Right lobe of liver (tissue), 6 donors: ENCODE data around the gene CLPSL2. TPM values are rescaled to one million over a fixed set of nuclear protein-coding genes. Genes with fewer than 3 reads are reported as not detected.

Experiments used
- ATAC-seq, 4 donors: fragments of 200-7000 bp; cut with Tn5 transposase; one replicate each; pipeline ENCODE4 v1.9.1; 2020; ENCODE audit warnings: mild to moderate bottlenecking in 4 of 4, moderate library complexity in 4 of 4
- DNase-seq, 3 donors: peaks; one replicate each; pipeline ENCODE4 v3.0.0-alpha.2; 2020
- H3K27ac ChIP-seq, 3 donors: fragments of 200-600 bp; one replicate each; pipeline ENCODE4 v1.8.0; 2022
- H3K27me3 ChIP-seq, 2 donors: fragments of 200-600 bp; one replicate each; pipeline ENCODE4 v1.8.0; 2022
- H3K36me3 ChIP-seq, 4 donors: fragments of 200-600 bp; sonication (generic) in 1 of 4; one replicate each; pipeline versions ENCODE4 v1.5.1 to v1.8.0; 2017 to 2022; ENCODE audit warnings: control low read depth in 1 of 4
- H3K4me1 ChIP-seq, 4 donors: fragments of 200-600 bp; sonication (generic) in 1 of 4; one replicate each; pipeline versions ENCODE4 v1.5.1 to v1.8.0; 2017 to 2022; ENCODE audit warnings: control low read depth in 1 of 4
- H3K4me3 ChIP-seq, 3 donors: fragments of 200-600 bp; one replicate each; pipeline ENCODE4 v1.8.0; 2022
- H3K9me3 ChIP-seq, 4 donors: fragments of 200-600 bp; sonication (generic) in 1 of 4; one replicate each; pipeline versions ENCODE4 v1.5.1 to v1.8.0; 2017 to 2022; ENCODE audit warnings: control low read depth in 1 of 4
- POLR2A ChIP-seq: fragments of 450-650 bp; IDR thresholded peaks from one replicate; pipeline ENCODE4 v1.6.1; 2017; ENCODE audit warnings: antibody characterized with exemption, mild to moderate bottlenecking
- WGBS: methylation state at CpG from one replicate; pipeline ENCODE4 v1.1.6; 2018; ENCODE audit warnings: low coverage, low lambda C conversion rate; ENCODE audit not compliant: insufficient coverage; ENCODE audit errors: missing lambda C conversion rate; 5-methylcytosine and 5-hydroxymethylcytosine counted together
- intact Hi-C, 2 donors: fragments of 100-400 bp; cut with DNase I; formaldehyde crosslinking; loops; one replicate each; pipeline versions ENCODE4 v1.11.2 to v1.14.1; 2022
- total RNA-seq, 6 experiments: library from RNA; depleted of rRNA in 2 of 6; stranded (reverse); fragments of >200 nt in 2 of 6; fragmentation: NEBNext Ultra II Directional in 3 of 6; extraction: Animal tissue kit (Norgen Biotek cat#: 25700) in 3 of 6; gene quantifications; one replicate each; pipeline versions ENCODE4 v1.1.0 to v1.2.4, GENCODE V29; 2016 to 2023
- TF ChIP-seq, protein P1 (sequence below), 4 donors: fragments of 200-600 bp in 3 of 4; fragments of 450-650 bp in 1 of 4; IDR thresholded peaks; one replicate each; pipeline versions ENCODE4 v1.5.1 to v1.8.0; 2016 to 2022; ENCODE audit warnings: antibody characterized with exemption in 4 of 4, mild to moderate bottlenecking in 2 of 4
- donor health status: DM: no; HTN: yes; CAD: no.
- donor health status: DM: no; HTN: no; CAD: no.
- donor health status: DM: no; HTN: no; CAD: no.
- donor health status: DM: no; HTN: yes; CAD: no.
- donor health status: DM: no; HTN: yes; CAD: no.

The CLPSL2 gene
- total RNA-seq, 6 experiments from 2014 or later: not detected

DNA sequence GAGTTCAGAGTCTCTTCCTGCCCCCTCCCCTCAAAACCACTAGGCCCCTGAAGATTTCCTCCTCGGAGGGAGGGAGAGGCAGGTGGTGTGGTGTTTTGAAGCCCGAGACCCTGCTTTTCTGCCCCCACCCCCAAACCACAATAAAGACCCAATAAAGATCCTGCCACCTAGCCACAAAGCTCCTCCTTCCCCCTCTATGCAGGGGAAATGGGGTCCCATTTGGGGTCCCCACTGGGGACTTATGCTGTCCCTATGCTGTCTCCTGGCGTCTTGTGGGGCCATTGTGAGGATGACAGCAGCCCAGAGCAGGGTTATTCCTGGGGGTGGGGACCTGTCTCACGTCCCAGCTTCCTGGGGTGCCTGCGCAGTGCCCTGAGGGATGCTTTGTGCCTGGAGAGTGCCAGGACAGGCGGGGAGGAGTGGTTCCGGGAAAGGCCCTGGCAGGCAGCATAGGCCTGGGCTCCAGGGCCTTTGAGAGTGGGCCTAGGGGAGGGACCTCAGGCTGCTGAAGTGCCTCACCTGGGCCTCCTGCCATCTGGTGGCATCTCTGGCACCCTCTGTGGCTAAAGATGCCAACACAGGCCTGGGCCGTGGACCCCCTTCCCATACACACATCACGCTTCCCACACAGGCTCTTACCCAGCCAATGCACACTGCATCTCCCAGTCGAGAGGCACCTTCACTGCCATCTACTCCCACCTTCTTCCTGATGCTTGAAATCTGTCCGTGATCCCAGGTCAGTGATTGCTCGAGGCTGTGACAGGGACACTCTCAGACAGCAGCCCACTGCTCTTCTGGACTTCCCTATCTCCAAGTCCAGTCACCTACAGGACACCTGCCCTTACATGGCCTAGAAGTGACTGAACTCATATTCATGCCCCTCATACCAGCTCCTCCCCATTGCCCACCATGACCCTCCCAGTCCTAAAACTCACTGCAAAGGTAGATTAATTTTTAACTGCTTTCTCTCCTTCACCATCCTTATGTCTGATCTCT lies 47.4 kb upstream of the CLPSL2 start:
- H3K4me3 ChIP-seq: peak overlapping the region in 2 of 3 donors; percentile 58 to 64

DNA sequence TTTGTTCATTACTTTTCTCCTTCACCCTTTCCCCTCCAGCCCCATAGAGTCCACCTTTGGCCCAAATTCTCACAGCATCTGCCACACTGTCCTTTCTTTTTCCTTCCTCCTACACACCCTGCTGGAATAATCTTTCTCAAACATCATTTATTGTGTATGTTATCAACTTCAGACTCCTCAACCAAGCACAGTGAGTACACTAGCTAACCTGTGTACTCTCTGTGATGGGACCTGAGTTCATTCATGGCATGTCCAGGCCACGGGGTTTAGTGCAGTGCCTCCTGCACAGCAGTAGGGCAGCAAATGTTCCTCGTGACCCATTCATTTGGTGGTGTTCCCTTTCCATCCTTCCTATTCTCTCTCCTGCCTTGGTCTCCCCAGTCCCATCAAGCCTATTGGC lies 46.7 kb upstream of the CLPSL2 start:
- H3K27me3 ChIP-seq: no peaks in the 10 kb centered on the region
- H3K9me3 ChIP-seq: no peaks in the 10 kb centered on the region
- peak overlapping the region; percentile 88 to 99 (median 98) for H3K27ac ChIP-seq
- TF ChIP-seq, protein P1, sequence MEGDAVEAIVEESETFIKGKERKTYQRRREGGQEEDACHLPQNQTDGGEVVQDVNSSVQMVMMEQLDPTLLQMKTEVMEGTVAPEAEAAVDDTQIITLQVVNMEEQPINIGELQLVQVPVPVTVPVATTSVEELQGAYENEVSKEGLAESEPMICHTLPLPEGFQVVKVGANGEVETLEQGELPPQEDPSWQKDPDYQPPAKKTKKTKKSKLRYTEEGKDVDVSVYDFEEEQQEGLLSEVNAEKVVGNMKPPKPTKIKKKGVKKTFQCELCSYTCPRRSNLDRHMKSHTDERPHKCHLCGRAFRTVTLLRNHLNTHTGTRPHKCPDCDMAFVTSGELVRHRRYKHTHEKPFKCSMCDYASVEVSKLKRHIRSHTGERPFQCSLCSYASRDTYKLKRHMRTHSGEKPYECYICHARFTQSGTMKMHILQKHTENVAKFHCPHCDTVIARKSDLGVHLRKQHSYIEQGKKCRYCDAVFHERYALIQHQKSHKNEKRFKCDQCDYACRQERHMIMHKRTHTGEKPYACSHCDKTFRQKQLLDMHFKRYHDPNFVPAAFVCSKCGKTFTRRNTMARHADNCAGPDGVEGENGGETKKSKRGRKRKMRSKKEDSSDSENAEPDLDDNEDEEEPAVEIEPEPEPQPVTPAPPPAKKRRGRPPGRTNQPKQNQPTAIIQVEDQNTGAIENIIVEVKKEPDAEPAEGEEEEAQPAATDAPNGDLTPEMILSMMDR (IDR thresholded peaks at IDR 0.05): no peak
- no peak for TF ChIP-seq POLR2A
- ATAC-seq: no peak
- peak in 2 of 3 donors; percentile 29 to 57 for DNase-seq
- H3K4me1 ChIP-seq: peaks cover 11 to 86% (median 43%) of the 10 kb centered on the region in 4 donors
- intact Hi-C loops: loop anchor here (10.0 kb wide), 2 partner anchors 145 to 165 kb away; no protein-coding TSS in a partner anchor
- H3K36me3 ChIP-seq: no peaks in the 10 kb centered on the region
- WGBS: 15% methylated on average over 2 of the region's 2 CpGs
- H3K4me3 ChIP-seq: no peak overlapping the region

More for the DNA sequence above, 47.4 kb upstream of the CLPSL2 start:
- Histone ChIP-seq H3K27me3 (no peaks in the 10 kb centered on the region), H3K27ac (peak overlapping the region; percentile 88 to 99 (median 98)), H3K36me3 (no peaks in the 10 kb centered on the region), H3K4me1 (peaks cover 11 to 90% (median 47%) of the 10 kb centered on the region in 4 donors), H3K9me3 (no peaks in the 10 kb centered on the region)
- intact Hi-C loops: no loop called here
- TF ChIP-seq, protein P1 (IDR thresholded peaks at IDR 0.05): peak; percentile 8 to 24 (median 16)
- peak; percentile 78 for TF ChIP-seq POLR2A
- 23% methylated on average over 4 of the region's 12 CpGs for WGBS
- DNase-seq: peak; percentile 81 to 94 (median 88)
- peak; percentile 22 to 47 (median 36) for ATAC-seq

DNA sequence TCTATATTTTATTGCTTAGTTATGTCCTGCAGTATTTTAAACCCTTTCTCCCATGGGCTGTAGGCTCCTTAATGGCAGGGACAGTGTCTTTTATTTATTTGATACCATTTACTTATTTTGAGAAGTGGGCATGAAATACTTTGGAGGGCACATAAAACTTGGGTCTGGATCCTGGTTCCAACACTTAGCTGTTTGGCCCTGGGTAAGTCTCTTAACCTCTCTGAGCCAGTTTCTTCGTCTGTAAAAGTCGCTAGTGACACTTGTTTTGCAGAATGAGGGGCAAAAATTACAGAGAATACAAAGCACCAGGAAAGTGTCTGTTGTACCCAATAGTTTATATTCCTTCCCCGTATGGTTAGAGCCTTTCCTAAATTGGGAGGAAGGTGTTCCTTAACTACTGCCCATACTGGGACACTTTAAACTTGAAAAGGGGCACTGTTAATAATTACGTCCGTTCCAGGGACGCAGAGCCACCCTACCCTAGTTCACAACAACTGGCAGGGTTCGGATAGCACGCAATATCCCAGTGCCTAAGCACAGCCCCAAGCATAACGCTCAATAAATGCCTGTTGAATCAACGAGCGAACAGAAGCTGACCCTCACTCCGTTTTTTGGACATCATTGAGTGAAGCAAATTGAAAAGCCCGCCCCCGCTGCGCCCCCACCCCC lies 45.5 kb upstream of the CLPSL2 start:
- intact Hi-C loops: loop anchor here (10.0 kb wide), 2 partner anchors 146 to 166 kb away; no protein-coding TSS in a partner anchor
- 10% methylated on average over 6 of the region's 15 CpGs for WGBS
- no peak for TF ChIP-seq POLR2A
- TF ChIP-seq, protein P1 (IDR thresholded peaks at IDR 0.05): no peak
- no peak for DNase-seq
- Histone ChIP-seq H3K9me3 (no peaks in the 10 kb centered on the region), H3K4me3 (peak overlapping the region; percentile 82 to 86 (median 85)), H3K4me1 (peaks cover 11 to 74% (median 38%) of the 10 kb centered on the region in 4 donors), H3K36me3 (no peaks in the 10 kb centered on the region), H3K27me3 (no peaks in the 10 kb centered on the region), H3K27ac (peak overlapping the region; percentile 98 to 99 (median 99))
- ATAC-seq: no peak

DNA sequence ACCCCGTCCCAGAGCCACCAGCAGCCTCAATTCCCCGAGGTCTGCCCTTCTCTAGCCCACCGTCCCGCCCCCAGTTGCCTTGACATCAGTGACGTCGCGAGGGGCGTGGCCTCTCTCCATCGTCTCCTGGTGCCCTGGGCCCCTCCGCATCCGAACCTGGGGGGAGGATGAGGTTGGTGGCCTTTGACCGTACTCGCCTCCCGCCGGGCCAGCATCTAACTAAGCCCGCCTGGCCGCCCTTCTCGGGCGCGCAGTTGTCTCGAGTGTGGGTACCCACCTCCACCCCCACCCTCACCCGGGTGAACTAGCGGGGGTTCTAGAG lies 45.0 kb upstream of the CLPSL2 start:
- Histone ChIP-seq H3K27ac (peak overlapping the region; percentile 98 to 99 (median 99)), H3K4me3 (peak overlapping the region; percentile 82 to 86 (median 85)), H3K36me3 (no peaks in the 10 kb centered on the region), H3K4me1 (peaks cover 11 to 70% (median 37%) of the 10 kb centered on the region in 4 donors), H3K27me3 (no peaks in the 10 kb centered on the region), H3K9me3 (no peaks in the 10 kb centered on the region)
- no CpG with 5 or more reads among the region's 23 CpGs for WGBS
- peak; percentile 83 for TF ChIP-seq POLR2A
- TF ChIP-seq, protein P1 (IDR thresholded peaks at IDR 0.05): no peak
- intact Hi-C loops: loop anchor here (10.0 kb wide), 2 partner anchors 147 to 167 kb away; no protein-coding TSS in a partner anchor
- DNase-seq (peak; percentile 95 to 99 (median 97)), ATAC-seq (peak; percentile 42 to 64 (median 50))
